NCI-H2227 (cell line): ENCODE data around the gene PITPNC1.
"Not testable (repeated sequence)": the region's sequence is repeated elsewhere in the genome, so short reads cannot be mapped to it uniquely, and the experiment has no call there.

Source experiments
- DNase-seq: peaks from one replicate; lab custom pipeline; 2025; ENCODE audit not compliant: unreplicated experiment; lab: John Stamatoyannopoulos, UW

The PITPNC1 gene

DNA sequence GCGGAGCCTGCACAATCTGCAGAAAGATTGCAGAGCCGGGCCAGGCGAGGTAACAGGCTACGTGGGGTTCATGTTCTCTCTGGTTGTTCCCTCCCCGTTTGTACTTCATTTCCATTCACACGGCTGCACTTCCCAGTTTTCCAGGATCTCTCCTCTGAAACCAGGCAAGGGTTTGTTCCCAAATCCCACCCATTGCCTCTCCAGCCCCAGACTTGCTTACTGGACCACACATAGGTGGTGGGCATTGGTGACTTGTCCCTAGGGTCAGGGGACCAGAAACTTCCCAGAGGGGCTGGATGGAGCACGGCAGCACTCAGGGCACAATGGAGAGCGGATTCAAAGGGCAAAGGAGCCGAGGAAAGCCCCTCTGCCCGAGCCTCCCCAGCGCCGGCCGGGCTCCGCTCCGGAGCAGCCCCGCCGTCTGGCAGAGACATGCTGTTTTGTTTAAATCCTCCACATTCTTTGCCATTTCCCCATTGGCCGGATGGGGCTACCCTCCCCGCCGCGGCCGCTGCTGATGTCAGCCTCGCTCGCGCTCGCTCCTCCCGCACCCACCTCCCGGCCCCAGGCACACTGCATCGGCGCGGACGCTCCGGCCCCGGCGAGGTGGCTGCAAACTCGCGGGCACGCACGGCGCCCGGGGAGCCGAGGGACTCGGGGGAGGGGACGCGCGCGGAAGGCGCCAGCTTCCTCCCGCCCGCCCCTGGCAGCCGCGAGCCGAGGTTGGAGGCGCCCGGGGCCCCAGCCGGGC lies at the start of gene PITPNC1:
TSS of gene PITPNC1 (plus strand) at position 545 of the 751 bp plus-strand sequence.
- DNase-seq: peak; percentile 93

DNA sequence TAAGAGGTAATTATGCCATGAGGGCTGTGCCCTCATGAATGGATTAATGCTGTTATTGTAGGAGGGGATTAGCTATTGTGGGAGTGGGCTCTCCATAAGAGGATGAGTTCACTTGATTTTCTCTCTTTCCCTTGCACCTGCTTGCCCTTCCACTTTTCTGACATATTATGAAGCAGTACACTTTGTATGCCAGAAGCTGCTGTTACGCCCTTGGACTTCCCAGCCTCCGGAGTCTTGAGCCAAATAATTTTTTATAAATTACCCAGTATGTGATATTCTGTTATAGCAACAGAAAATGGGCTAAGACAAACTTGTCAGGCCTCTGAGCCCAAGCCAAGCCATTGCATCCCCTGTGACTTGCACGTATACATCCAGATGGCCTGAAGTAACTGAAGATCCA lies 49.1 kb upstream of the PITPNC1 start:
- DNase-seq: no peak

GRCh38 chr17:67331381-67332161 lies 45.5 kb upstream of the PITPNC1 start:
- DNase-seq: not testable (repeated sequence)

DNA sequence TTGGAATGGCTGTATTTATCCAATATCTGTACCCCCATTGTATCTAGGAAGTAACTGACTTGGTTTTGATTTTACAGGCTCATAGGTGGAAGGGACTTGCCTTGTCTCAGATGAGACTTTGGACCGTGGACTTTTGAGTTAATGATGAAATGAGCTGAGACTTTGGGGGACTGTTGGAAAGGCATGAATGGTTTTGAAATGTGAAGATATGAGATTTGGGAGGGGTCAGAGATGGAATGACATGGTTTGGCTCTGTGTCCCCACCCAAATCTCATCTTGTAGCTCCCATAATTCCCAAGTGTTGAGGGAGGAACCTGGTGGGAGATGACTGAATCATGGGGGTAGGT lies 44.9 kb upstream of the PITPNC1 start:
- not testable (repeated sequence) for DNase-seq

- no peak for DNase-seq
These were observed 41.7 kb upstream of the PITPNC1 start for GRCh38 chr17:67335245-67335835.

DNA sequence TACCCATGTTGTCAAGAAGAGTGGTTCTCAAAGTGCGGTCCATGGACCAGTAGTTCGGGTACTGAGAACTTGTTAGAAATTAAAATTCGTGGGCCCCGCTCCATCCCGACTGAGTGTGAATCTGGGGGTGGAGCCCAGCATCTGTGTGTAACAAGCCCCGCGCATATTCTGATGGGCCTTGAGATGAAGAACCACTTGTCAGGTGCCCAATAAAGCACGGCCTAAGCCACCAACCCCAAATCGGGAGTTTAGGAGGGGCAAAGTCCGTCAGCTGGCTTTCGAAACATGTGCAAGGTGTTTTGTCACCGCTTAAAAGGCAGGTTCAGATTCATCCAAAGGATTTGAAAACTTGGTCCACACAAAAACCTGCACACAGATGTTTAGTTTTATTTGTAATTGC lies 40.2 kb upstream of the PITPNC1 start:
- DNase-seq: no peak

- not testable (repeated sequence) for DNase-seq
These were observed 38.7 kb upstream of the PITPNC1 start for GRCh38 chr17:67338353-67338752.

DNA sequence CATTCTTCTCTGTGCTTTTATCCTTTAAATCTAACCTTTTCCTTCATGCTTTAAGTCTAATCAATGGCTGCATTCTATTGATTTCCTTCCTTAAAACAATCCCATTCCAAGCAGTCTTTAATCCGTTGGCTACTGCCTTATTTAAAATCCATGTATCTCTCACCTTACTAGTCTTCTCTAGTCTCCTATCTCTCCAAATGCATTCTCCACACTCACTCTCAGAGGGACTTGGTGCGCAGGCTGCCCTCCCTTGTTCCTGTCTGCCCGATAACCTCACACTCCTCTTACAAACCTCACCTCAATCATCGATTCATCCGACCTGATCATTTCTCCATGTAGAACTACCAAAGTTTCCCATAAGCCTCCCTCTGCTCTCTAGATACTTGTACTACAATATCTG lies 33.8 kb upstream of the PITPNC1 start:
- DNase-seq: no peak

DNA sequence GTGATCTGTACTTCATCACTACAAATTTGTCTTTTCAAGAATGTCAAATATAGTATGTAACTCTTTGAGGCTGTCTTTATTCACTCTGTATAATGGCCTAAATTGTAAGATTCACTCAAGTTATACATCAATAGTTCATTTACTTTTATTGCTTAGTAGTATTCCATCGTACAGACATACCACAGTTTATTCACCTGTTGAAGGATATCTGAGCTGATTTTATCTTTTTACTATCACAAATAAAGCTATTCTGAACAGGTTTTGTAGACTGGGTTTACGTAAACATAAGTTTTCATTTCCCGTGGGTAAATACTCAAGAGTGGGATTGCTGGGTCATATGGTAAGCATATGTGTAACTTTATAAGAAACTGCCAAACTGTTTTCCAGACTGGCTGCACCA lies 29.3 kb upstream of the PITPNC1 start:
- DNase-seq: no peak

- DNase-seq: no peak
These were observed 27.7 kb upstream of the PITPNC1 start for GRCh38 chr17:67349420-67349819.

DNA sequence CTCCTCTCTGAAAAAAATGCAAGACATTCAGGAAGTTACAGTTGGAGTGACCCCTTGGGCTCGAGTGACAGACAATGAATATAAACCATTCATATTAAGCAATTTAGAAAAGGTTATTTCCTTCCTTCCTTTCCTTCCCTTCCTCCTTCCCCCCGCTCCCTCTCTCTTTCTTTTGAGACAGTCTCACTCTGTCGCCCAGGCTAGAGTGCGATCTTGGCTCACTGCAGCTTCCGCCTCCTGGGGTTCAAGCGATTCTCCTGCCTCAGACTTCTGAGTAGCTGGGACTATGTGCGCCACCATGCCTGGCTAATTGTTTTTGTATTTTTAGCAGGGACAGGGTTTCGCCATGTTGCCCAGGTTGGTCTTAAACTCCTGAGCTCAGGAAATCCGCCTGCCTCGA lies 23.9 kb upstream of the PITPNC1 start:
- DNase-seq: no peak

DNA sequence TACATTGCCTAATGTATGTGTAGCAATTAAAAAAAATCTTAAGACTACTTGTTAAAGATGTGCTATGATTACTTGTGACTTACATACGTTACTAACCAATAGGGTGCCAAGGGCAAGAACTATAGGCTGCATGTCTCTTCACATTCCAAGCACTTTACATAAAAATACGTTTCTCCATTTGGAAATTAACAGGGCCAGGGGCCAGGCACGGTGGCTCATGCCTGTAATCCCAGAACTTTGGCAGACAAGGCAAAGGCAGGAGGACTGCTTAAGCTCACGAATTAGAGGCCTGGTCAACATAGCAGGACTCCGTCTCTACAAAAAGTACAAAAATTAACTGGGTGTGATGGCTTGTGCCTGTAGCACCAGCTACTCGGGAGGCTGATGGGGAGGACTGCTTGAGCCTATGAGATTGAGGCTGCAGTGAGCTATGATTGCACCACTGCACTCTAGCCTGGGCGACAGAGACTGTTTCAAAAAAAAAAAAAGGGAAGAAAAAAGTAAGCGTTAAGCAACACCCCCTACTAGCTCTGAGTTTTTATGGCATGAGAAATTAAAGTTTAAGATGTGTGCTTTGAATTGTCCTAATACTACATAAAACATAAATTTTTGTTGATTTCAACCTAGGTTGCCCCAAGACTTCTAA lies 23.0 kb upstream of the PITPNC1 start:
- no peak for DNase-seq

DNA sequence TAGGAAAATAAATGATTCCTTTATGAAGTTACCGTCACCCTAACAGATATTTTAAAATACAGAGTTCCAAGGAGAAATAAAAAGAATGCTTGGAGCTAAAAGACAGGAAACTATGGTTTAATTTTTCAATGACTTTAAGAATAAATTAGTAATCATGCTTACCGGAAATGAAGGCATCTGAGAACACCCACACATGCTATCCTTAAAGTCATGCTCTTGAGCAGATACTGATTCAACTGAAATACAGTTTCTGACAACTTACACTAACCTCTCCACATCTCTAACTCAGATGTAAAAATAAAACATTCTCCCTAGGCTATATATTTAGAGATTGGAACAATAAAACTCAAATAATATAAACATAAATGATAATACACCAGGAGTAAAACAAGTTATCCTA lies 18.5 kb upstream of the PITPNC1 start:
- no peak for DNase-seq

DNA sequence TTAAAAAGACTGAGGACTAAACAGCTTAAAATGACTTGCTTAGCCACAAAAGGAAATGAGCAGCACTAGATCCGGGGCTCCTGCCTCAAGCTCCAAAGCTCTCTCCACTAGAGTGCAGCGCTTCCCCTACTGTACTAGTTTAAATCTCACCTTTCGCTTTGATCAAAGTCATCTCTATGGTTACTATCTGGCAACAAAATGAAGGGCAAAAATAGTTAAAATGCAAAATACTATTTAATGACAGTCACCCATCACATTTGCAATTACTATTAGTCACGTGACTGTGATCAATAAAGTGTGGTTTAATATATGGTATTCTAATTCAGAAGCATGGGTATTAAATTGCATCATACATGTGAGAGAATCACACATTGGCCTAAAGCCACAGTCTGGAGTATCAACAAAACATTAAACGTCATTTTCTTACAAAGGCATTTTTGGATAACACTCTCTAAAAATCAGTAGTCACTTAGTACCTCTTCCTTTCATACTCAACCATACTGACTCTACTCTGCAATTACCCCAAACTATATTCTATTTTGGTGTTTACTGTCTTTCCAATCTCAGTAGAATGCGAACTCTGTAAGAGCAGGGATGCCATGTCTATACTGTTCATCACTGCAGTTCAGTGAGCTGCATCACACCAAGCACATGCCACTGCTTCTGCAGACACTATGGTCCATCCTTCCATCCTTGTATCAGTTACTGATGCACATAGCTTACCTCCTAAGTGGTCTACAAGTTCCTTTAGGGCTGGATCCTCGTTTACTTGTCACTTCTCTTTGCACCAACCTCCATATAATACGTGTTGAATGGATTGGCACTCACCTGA lies 16.9 kb upstream of the PITPNC1 start:
- DNase-seq: peak; percentile 38

DNA sequence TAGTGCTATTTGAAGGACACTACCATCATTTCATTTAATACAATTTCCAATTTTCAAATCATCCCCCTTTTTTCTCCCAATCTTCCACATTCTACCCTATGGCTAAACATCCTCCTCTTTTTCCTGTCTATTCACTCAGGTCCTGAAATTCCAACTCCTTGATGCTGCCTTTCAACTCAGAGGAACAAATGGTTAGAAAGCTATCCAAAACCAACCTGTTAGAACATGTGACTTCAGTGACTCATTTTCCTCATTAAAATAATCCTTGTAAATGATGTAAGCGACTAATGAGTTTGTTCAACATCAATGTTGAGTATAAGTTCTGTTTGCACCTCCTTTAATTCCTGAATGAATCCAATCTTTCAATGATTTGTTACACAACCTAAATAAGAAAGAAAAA lies 16.2 kb upstream of the PITPNC1 start:
- DNase-seq: no peak

DNA sequence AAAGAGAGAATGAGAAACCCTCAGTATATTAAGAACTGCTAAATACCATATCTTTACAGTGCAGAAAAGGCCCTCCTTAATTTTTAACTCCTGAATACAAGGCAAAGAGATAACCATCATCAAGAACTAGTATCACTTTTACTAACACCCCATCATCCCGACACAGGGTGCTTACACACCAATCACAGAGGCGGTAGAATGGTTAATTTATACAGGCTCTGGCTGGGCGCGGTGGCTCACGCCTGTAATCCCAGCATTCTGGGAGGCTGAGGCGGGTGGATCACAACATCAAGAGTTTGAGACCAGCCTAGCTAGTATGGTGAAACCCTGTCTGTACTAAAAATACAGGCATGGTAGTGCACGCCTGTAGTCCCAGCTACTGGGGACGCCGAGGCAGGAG lies 14.9 kb upstream of the PITPNC1 start:
- DNase-seq: no peak

DNA sequence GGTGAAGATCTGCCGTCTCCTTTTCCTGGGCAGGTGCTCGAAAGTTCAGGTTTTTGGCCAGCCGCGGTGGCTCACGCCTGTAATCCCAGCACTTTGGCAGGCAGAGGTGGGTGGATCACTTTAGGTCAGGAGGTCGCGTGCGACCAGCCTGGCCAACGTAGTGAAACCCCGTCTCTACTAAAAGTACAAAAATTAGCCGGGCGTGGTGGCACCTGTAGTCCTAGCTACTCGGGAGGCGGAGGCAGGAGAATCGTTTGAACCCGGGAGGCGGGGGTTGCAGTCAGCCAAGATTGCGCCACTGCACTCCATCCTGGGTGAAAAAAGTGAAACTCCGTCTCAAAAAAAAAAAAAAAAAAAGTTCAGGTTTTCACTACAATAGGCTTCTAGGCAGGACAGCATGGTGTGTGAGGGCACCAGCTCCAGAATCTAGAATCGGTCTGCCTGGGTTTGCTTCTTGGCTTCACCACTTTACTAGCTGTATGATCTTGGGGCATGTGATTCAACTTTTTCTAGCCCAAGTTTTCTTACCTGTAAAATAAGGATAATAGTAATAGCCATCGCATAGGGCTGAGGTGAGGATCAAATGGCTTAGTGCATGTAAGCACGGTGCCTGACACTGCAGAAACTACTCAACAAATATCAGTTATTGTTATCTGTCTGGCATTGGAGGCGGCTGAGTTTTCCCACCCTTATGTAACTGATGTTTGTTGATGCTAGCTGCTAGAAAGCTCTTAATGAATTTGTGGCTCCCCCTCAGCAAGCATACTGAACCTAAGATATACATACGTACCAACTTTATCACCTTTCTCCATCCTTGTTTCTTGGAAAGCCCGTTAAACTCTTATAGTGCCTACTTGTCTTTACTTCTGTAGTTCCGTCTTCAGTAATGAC lies 12.0 kb upstream of the PITPNC1 start:
- DNase-seq: no peak

GRCh38 chr17:67365738-67366192 lies 11.3 kb upstream of the PITPNC1 start:
- no peak for DNase-seq
